IPS DF 6.9 (cell line): ENCODE measurements around the gene DLST.

Experiments used
- DNase-seq: peaks from one replicate; pipeline ENCODE4 v3.0.0-alpha.2; 2013; ENCODE audit warnings: low read depth, low spot score
- H3K27ac ChIP-seq: one replicate; pipeline ENCODE4 v1.5.1; 2013; ENCODE audit warnings: low read length, control low read depth
- H3K27me3 ChIP-seq: 2 replicates; pipeline ENCODE4 v1.6.1; 2013; ENCODE audit warnings: mild to moderate bottlenecking, low read length; ENCODE audit not compliant: control insufficient read depth, insufficient read depth
- H3K36me3 ChIP-seq: 2 replicates; pipeline ENCODE4 v1.6.1; 2013; ENCODE audit warnings: low read length; ENCODE audit not compliant: control insufficient read depth, insufficient read depth
- H3K4me1 ChIP-seq: 2 replicates; pipeline ENCODE4 v1.6.1; 2013; ENCODE audit warnings: low read length; ENCODE audit not compliant: control insufficient read depth, insufficient read depth
- H3K4me3 ChIP-seq: 2 replicates; pipeline ENCODE4 v1.5.1; 2013; ENCODE audit warnings: mild to moderate bottlenecking, low read length
- H3K9me3 ChIP-seq: 2 replicates; pipeline ENCODE4 v1.6.1; 2013; ENCODE audit warnings: low read length, inconsistent platforms; ENCODE audit not compliant: control insufficient read depth, insufficient read depth
- WGBS: extraction: QIAGEN DNeasy Blood & Tissue Kit; methylation state at CpG from one replicate; pipeline ENCODE4 v1.1.7; 2013; ENCODE audit warnings: mixed read lengths, missing lambda C conversion rate; ENCODE audit not compliant: insufficient read length, insufficient coverage; 5-methylcytosine and 5-hydroxymethylcytosine counted together

Gene DLST

GRCh38 chr14:74896400-74896799 lies 14.7 kb downstream of the DLST start:
- Histone ChIP-seq H3K4me1 (no peaks in the 10 kb centered on the region), H3K9me3 (no peaks in the 10 kb centered on the region), H3K27ac (no peak overlapping the region), H3K4me3 (no peak overlapping the region), H3K27me3 (no peaks in the 10 kb centered on the region), H3K36me3 (peaks cover 63% of the 10 kb centered on the region)
- DNase-seq: no peak
- no CpG with 5 or more reads among the region's 3 CpGs for WGBS

GRCh38 chr14:74897642-74898041 lies 15.9 kb downstream of the DLST start:
- WGBS: no CpG with 5 or more reads among the region's 4 CpGs
- H3K4me1 ChIP-seq: no peaks in the 10 kb centered on the region
- peaks cover 65% of the 10 kb centered on the region for H3K36me3 ChIP-seq
- no peak for DNase-seq
- no peaks in the 10 kb centered on the region for H3K27me3 ChIP-seq
- H3K4me3 ChIP-seq: no peak overlapping the region
- no peaks in the 10 kb centered on the region for H3K9me3 ChIP-seq
- no peak overlapping the region for H3K27ac ChIP-seq

DNA sequence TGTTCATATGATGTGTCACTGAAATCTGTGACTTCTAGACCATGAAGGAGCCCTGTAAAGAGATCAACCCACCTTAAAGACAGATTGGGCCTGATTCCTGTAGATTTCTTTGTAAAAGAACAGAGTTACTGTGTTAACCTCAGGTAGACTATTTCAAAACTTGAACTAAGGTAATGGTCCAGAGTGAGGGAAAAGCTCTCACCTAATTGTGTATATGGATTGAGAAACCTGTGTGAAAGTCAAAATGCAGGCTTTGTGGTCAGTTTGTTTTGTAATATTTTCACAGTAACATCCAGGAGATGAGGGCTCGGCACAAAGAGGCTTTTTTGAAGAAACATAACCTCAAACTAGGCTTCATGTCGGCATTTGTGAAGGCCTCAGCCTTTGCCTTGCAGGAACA lies 16.4 kb downstream of the DLST start:
- H3K9me3 ChIP-seq: no peaks in the 10 kb centered on the region
- no peak for DNase-seq
- no peaks in the 10 kb centered on the region for H3K27me3 ChIP-seq
- H3K4me3 ChIP-seq: no peak overlapping the region
- H3K4me1 ChIP-seq: no peaks in the 10 kb centered on the region
- peaks cover 65% of the 10 kb centered on the region for H3K36me3 ChIP-seq
- H3K27ac ChIP-seq: no peak overlapping the region
- WGBS: no CpG with 5 or more reads among the region's 2 CpGs

DNA sequence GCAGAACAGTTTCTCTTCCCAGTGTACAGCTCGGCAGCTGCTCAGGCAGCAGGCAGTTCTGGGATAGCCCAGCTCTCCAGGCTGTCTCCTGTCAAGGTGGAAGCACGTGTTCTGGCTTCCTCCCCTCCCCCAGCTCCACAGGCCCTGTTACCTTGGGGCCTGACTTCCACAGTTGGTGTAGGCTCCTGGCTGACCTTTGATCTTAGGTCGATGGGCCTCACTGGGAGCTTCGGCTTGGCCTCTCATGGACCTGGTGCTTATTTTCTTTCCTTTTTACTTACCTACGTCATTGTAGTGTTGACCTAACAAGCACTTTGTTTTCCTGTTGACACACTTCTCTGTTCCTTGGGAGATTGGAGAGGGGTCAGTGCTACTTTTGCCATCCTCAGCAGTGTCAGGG lies 17.0 kb downstream of the DLST start:
- Histone ChIP-seq H3K27me3 (no peaks in the 10 kb centered on the region), H3K4me3 (no peak overlapping the region), H3K36me3 (peaks cover 61% of the 10 kb centered on the region), H3K9me3 (no peaks in the 10 kb centered on the region), H3K4me1 (no peaks in the 10 kb centered on the region), H3K27ac (no peak overlapping the region)
- WGBS: no CpG with 5 or more reads among the region's 5 CpGs
- DNase-seq: no peak

GRCh38 chr14:74902941-74903705 lies 21.4 kb downstream of the DLST start:
- no CpG with 5 or more reads among the region's 10 CpGs for WGBS
- Histone ChIP-seq H3K36me3 (peaks cover 41% of the 10 kb centered on the region), H3K4me1 (no peaks in the 10 kb centered on the region), H3K9me3 (no peaks in the 10 kb centered on the region), H3K27ac (no peak overlapping the region), H3K27me3 (no peaks in the 10 kb centered on the region), H3K4me3 (no peak overlapping the region)
- no peak for DNase-seq

DNA sequence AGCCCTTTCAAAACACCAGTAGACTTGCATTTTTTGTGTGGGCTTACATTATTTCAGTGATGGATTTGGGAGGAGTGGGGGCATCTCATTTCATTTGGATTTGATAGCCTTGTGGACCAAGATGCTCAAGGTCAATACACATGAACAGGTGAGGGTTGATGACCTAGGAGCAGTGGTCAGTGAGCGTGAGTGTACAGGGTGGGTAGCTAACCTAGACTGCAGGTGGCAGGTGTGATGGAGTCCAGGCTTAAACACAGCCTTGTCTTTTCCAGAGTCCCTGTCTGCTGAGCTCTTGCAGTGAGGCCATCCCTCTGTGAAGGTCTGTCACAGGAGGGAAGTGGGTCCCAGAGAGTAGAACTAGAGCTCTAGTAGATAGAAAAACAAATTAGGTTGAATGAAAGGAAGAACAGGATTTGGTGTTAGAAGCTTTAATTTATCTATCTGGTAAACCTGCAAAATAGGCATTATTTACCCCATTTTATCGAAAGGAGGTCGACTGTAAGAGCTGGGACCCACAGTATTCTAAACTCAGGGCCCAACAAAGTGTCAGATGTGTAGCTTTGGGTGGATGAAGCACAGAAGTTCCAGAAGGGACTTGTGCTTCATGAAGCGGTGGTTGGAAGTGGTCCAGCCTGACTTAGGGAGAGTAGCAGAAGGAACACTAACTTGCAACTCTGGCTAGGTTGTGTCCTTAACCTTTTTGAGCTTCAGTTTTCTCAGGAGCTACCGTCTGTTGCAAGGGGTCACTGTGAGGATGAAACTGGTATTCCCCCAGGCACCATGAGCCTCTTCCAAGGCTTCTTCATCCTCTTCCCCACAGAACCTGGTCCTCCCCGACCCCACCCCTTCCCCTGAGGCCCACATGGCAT lies 23.2 kb downstream of the DLST start:
- H3K27me3 ChIP-seq: no peaks in the 10 kb centered on the region
- no peak overlapping the region for H3K27ac ChIP-seq
- H3K36me3 ChIP-seq: peaks cover 24% of the 10 kb centered on the region
- WGBS: no CpG with 5 or more reads among the region's 6 CpGs
- H3K4me1 ChIP-seq: no peaks in the 10 kb centered on the region
- no peak for DNase-seq
- no peak overlapping the region for H3K4me3 ChIP-seq
- no peaks in the 10 kb centered on the region for H3K9me3 ChIP-seq

- DNase-seq: no peak
- no CpG with 5 or more reads among the region's 14 CpGs for WGBS
- peaks cover 16% of the 10 kb centered on the region for H3K36me3 ChIP-seq
Observed at GRCh38 chr14:74905595-74906142, 24.0 kb downstream of the DLST start.

DNA sequence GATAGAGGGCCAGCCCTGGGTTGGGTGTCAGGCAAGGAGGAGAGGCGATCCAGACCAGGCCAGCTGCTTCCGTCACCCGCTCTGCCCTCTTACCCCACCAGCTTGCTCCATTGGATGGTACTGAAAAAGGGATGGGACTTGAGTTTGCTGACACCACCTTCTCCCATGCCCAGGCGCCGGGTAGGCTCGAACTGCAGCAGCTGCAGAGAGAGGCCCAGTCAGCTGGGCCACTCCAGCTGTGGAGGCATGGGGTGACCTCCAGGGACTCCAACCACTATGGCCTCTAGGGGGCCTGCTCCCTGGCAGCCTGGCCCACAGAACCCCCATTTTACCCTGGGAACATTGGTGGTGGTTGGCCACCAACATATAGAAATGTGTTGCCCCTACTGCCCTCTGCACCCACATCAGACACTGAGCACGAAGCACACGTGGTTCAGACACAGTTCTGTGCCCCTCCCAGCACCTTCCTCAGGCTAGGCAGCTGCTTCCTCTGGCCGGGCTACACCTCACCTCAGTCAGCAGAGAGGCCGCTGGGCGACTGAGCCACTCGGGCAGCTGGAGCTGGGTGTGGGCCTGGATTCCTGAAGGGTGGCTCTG lies 25.3 kb downstream of the DLST start:
- DNase-seq: no peak
- Histone ChIP-seq H3K4me1 (no peaks in the 10 kb centered on the region), H3K9me3 (no peaks in the 10 kb centered on the region), H3K27me3 (no peaks in the 10 kb centered on the region), H3K36me3 (peaks cover 12% of the 10 kb centered on the region), H3K4me3 (no peak overlapping the region), H3K27ac (no peak overlapping the region)
- no CpG with 5 or more reads among the region's 12 CpGs for WGBS

More at GRCh38 chr14:74905595-74906142, 24.0 kb downstream of the DLST start:
- Histone ChIP-seq H3K4me1 (no peaks in the 10 kb centered on the region), H3K27me3 (no peaks in the 10 kb centered on the region), H3K9me3 (no peaks in the 10 kb centered on the region), H3K4me3 (no peak overlapping the region), H3K27ac (no peak overlapping the region)

DNA sequence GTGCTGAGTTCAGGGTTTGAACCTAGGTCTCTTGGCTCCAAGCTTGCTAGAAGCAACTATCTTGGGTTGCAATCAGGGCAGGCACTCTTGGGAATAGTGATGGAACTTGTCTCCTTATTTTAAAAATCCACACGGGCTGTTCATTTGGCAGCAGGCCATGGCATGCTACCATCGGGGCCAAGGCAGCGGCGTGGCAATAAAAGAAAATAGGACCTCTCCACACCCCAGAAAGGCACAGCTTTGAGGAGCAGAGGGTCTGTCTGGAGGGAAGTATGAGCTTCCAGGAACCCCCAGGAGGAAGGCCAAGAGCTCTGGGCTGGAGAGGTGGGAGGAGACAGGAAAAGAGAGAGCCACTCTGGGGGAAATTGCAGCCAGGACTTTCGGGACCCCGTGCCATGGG lies 26.0 kb downstream of the DLST start:
- DNase-seq: no peak
- H3K4me1 ChIP-seq: no peaks in the 10 kb centered on the region; the same call in 1 of the 2 replicates
- no CpG with 5 or more reads among the region's 6 CpGs for WGBS
- H3K27ac ChIP-seq: no peak overlapping the region
- no peaks in the 10 kb centered on the region for H3K9me3 ChIP-seq
- H3K4me3 ChIP-seq: no peak overlapping the region
- H3K27me3 ChIP-seq: no peaks in the 10 kb centered on the region
- H3K36me3 ChIP-seq: peaks cover 5% of the 10 kb centered on the region

- no peak for DNase-seq
- no peak overlapping the region for H3K4me3 ChIP-seq
- WGBS: no CpG with 5 or more reads among the region's 9 CpGs
- H3K27ac ChIP-seq: no peak overlapping the region
- no peaks in the 10 kb centered on the region for H3K36me3 ChIP-seq
- H3K9me3 ChIP-seq: no peaks in the 10 kb centered on the region
- H3K27me3 ChIP-seq: no peaks in the 10 kb centered on the region
- no peaks in the 10 kb centered on the region; the same call in 1 of the 2 replicates for H3K4me1 ChIP-seq
Observed at GRCh38 chr14:74908861-74909341, 27.2 kb downstream of the DLST start.
